IMR-90 (cell line): ENCODE results near the gene GMPPA. TPM values are rescaled to one million over a fixed set of nuclear protein-coding genes. Genes with fewer than 3 reads are reported as not detected.
A peak's percentile ranks its signal among the peaks of the same experiment; 100 is the strongest.

ENCODE experiments used
- ATAC-seq: fragments of 200-7000 bp; cut with Tn5 transposase; 2 replicates; pipeline ENCODE4 v1.9.1; 2020; ENCODE audit warnings: low read depth, mild to moderate bottlenecking, moderate library complexity
- BruUV-seq: library from RNA; stranded (reverse); fragments of 400-500 nt; replicated peaks from 2 replicates; lab custom pipeline; 2021; lab: Mats Ljungman, UMichigan
- CTCF ChIA-PET: fragments of 300-600 bp; formaldehyde crosslinking; extraction: SDS; loops from one replicate; lab custom pipeline; 2021; ENCODE audit warnings: antibody characterized with exemption; lab: Yijun Ruan, JAX
- POLR2A ChIA-PET: fragments of 300-600 bp; sonication (Branson Sonifier 250); formaldehyde crosslinking; loops from one replicate; lab custom pipeline; 2022; ENCODE audit warnings: antibody characterized with exemption; ENCODE audit not compliant: unreplicated experiment; lab: Charles Lee
- DNase-seq: peaks from one replicate; pipeline ENCODE4 v3.0.0; 2013
- H2AFZ ChIP-seq: replicated peaks from 2 replicates; pipeline ENCODE3; 2013; ENCODE audit warnings: low read length, mild to moderate bottlenecking; ENCODE audit not compliant: poor library complexity
- H2AK5ac ChIP-seq: 2 replicates; pipeline ENCODE4 v1.6.1; 2013; ENCODE audit warnings: low read depth, low read length, inconsistent platforms
- H2AK9ac ChIP-seq: replicated peaks from 2 replicates; pipeline ENCODE3; 2013; ENCODE audit warnings: mild to moderate bottlenecking, low read depth, low read length, moderate library complexity; ENCODE audit not compliant: poor library complexity
- H2BK120ac ChIP-seq: 2 replicates; pipeline ENCODE4 v1.6.1; 2013; ENCODE audit warnings: low read depth, low read length, inconsistent platforms
- H2BK15ac ChIP-seq: 3 replicates; pipeline ENCODE4 v1.6.1; 2013; ENCODE audit warnings: low read depth, low read length, inconsistent platforms
- H2BK20ac ChIP-seq: 2 replicates; pipeline ENCODE4 v1.6.1; 2013; ENCODE audit warnings: low read depth, mild to moderate bottlenecking, inconsistent platforms, low read length, moderate library complexity
- H2BK5ac ChIP-seq: 2 replicates; pipeline ENCODE4 v1.6.1; 2013; ENCODE audit warnings: mild to moderate bottlenecking, low read depth, low read length, inconsistent platforms; ENCODE audit not compliant: poor library complexity, severe bottlenecking
- H3K14ac ChIP-seq: replicated peaks from 2 replicates; pipeline ENCODE4 v1.6.1; 2013; ENCODE audit warnings: low read depth, low read length, inconsistent platforms
- H3K18ac ChIP-seq: 2 replicates; pipeline ENCODE4 v1.6.1; 2013; ENCODE audit warnings: low read depth, low read length, control low read depth
- H3K23ac ChIP-seq: 2 replicates; pipeline ENCODE4 v1.6.1; 2013; ENCODE audit warnings: low read depth, low read length, inconsistent platforms
- H3K27ac ChIP-seq: 2 replicates; pipeline ENCODE4 v1.5.1; 2013; ENCODE audit warnings: mild to moderate bottlenecking, control low read depth, low read length; ENCODE audit not compliant: insufficient read depth
- H3K27me3 ChIP-seq: 2 replicates; pipeline ENCODE4 v1.6.1; 2013; ENCODE audit warnings: low read length; ENCODE audit not compliant: control insufficient read depth, insufficient read depth
- H3K36me3 ChIP-seq: 2 replicates; pipeline ENCODE4 v1.6.1; 2013; ENCODE audit warnings: low read length, mixed read lengths; ENCODE audit not compliant: control insufficient read depth, insufficient read depth
- H3K4ac ChIP-seq: 2 replicates; pipeline ENCODE4 v1.6.1; 2013; ENCODE audit warnings: low read depth, low read length, inconsistent platforms
- H3K4me1 ChIP-seq: 2 replicates; pipeline ENCODE4 v1.6.1; 2013; ENCODE audit warnings: low read length, mixed read lengths; ENCODE audit not compliant: control insufficient read depth, insufficient read depth
- H3K4me2 ChIP-seq: 2 replicates; pipeline ENCODE4 v1.6.1; 2013; ENCODE audit warnings: low read depth, mild to moderate bottlenecking, control low read depth, low read length, moderate library complexity
- H3K4me3 ChIP-seq: 2 replicates; pipeline ENCODE4 v1.5.1; 2013; ENCODE audit warnings: low read depth, mild to moderate bottlenecking, control low read depth, low read length, moderate library complexity; ENCODE audit not compliant: insufficient read depth
- H3K56ac ChIP-seq: 2 replicates; pipeline ENCODE4 v1.6.1; 2013; ENCODE audit warnings: low read length, inconsistent platforms; ENCODE audit not compliant: insufficient read depth; ENCODE audit errors: extremely low read depth
- H3K79me1 ChIP-seq, 2 experiments: 2 replicates each; pipeline ENCODE4 v1.6.1; 2013; ENCODE audit warnings: low read length in 2 of 2, inconsistent platforms in 1 of 2, low read depth in 1 of 2
- H3K9ac ChIP-seq: 2 replicates; pipeline ENCODE4 v1.6.1; 2013; ENCODE audit warnings: low read depth, low read length, control low read depth
- H3K9me1 ChIP-seq: 2 replicates; pipeline ENCODE4 v1.6.1; 2013; ENCODE audit warnings: low read length, inconsistent platforms; ENCODE audit not compliant: insufficient read depth
- H3K9me3 ChIP-seq: 2 replicates; pipeline ENCODE4 v1.6.1; 2013; ENCODE audit warnings: low read length; ENCODE audit not compliant: control insufficient read depth, insufficient read depth
- H4K20me1 ChIP-seq: 2 replicates; pipeline ENCODE4 v1.6.1; 2013; ENCODE audit warnings: low read length, inconsistent platforms; ENCODE audit not compliant: insufficient read depth
- H4K5ac ChIP-seq: 2 replicates; pipeline ENCODE4 v1.6.1; 2013; ENCODE audit warnings: mild to moderate bottlenecking, low read depth, low read length, control low read depth
- H4K8ac ChIP-seq, 2 experiments: 2 replicates each; pipeline ENCODE4 v1.6.1; 2013; ENCODE audit warnings: low read depth in 2 of 2, low read length in 2 of 2, control low read depth in 1 of 2, inconsistent platforms in 1 of 2
- H4K91ac ChIP-seq: 2 replicates; pipeline ENCODE4 v1.6.1; 2013; ENCODE audit warnings: low read depth, low read length, inconsistent platforms; ENCODE audit not compliant: insufficient read depth
- BHLHE40 ChIP-seq: fragments of 150-350 bp; IDR thresholded peaks from 2 replicates; pipeline ENCODE4 v1.6.1; 2016; ENCODE audit warnings: mild to moderate bottlenecking, low read depth, low read length
- CEBPB ChIP-seq: IDR thresholded peaks from 2 replicates; pipeline ENCODE4 v1.6.1; 2012; ENCODE audit warnings: low read depth, low read length, improper control_type of control experiment
- CHD1 ChIP-seq: IDR thresholded peaks from 2 replicates; pipeline ENCODE4 v1.6.1; 2012; ENCODE audit warnings: low read depth, low read length, improper control_type of control experiment
- CTCF ChIP-seq: conservative IDR thresholded peaks from 2 replicates; pipeline ENCODE4 v1.5.1; 2012; ENCODE audit warnings: mild to moderate bottlenecking, low read depth, low read length, improper control_type of control experiment
- ELK1 ChIP-seq: fragments of 150-350 bp; IDR thresholded peaks from 2 replicates; pipeline ENCODE4 v1.6.1; 2016; ENCODE audit warnings: low read depth, mild to moderate bottlenecking, low read length, moderate library complexity, borderline replicate concordance
- FOS ChIP-seq: fragments of 150-350 bp; IDR thresholded peaks from 2 replicates; pipeline ENCODE4 v1.6.1; 2016; ENCODE audit warnings: low read depth, low read length
- MAFK ChIP-seq: IDR thresholded peaks from 2 replicates; pipeline ENCODE4 v1.6.1; 2012; ENCODE audit warnings: low read depth, low read length, improper control_type of control experiment
- MAZ ChIP-seq: IDR thresholded peaks from 2 replicates; pipeline ENCODE4 v1.6.1; 2012; ENCODE audit warnings: low read depth, mild to moderate bottlenecking, low read length, improper control_type of control experiment, moderate library complexity, borderline replicate concordance
- MXI1 ChIP-seq: IDR thresholded peaks from 2 replicates; pipeline ENCODE4 v1.6.1; 2012; ENCODE audit warnings: low read depth, mild to moderate bottlenecking, low read length, moderate library complexity, borderline replicate concordance
- NFE2L2 ChIP-seq: fragments of 150-350 bp; IDR thresholded peaks from 2 replicates; pipeline ENCODE4 v1.6.1; 2016; ENCODE audit warnings: low read depth, mild to moderate bottlenecking, low read length
- POLR2A ChIP-seq: IDR thresholded peaks from 2 replicates; pipeline ENCODE4 v1.6.1; 2012; ENCODE audit warnings: mild to moderate bottlenecking, low read depth, low read length
- RAD21 ChIP-seq: IDR thresholded peaks from 2 replicates; pipeline ENCODE4 v1.6.1; 2012; ENCODE audit warnings: low read length, improper control_type of control experiment
- RCOR1 ChIP-seq: IDR thresholded peaks from 2 replicates; pipeline ENCODE4 v1.6.1; 2012; ENCODE audit warnings: mild to moderate bottlenecking, low read length, improper control_type of control experiment; ENCODE audit not compliant: insufficient replicate concordance
- RFX5 ChIP-seq: IDR thresholded peaks from 2 replicates; pipeline ENCODE4 v1.8.0; 2012; ENCODE audit warnings: low read depth, mild to moderate bottlenecking, low read length, moderate library complexity
- SMC3 ChIP-seq: fragments of 150-350 bp; IDR thresholded peaks from 2 replicates; pipeline ENCODE4 v1.6.1; 2016; ENCODE audit warnings: low read depth, mild to moderate bottlenecking, antibody characterized with exemption, low read length, moderate library complexity
- USF2 ChIP-seq: fragments of 150-350 bp; IDR thresholded peaks from 2 replicates; pipeline ENCODE4 v1.6.1; 2017; ENCODE audit warnings: mild to moderate bottlenecking, antibody characterized with exemption, low read length, low read depth
- WGBS, 2 experiments: methylation state at CpG; one replicate each; pipeline versions ENCODE4 v1.1.5 to v1.1.7; 2013; ENCODE audit warnings: missing lambda C conversion rate in 2 of 2; ENCODE audit not compliant: insufficient read length in 1 of 2; ENCODE audit errors: extremely low coverage in 2 of 2; 5-methylcytosine and 5-hydroxymethylcytosine counted together
- dilution Hi-C: fragments of 300-500 bp; cut with HindIII; formaldehyde crosslinking; loops from one replicate; pipeline ENCODE4 v1.14.3; 2018; ENCODE audit warnings: low sequenced_read_pairs; ENCODE audit not compliant: unreplicated experiment
- in situ Hi-C: fragments of 300-500 bp; cut with MboI; formaldehyde crosslinking; loops from 3 replicates; pipeline ENCODE4 v1.14.3; 2019; ENCODE audit warnings: low sequenced_read_pairs, inconsistent platforms, mixed read lengths
- intact Hi-C: fragments of 100-400 bp; cut with micrococcal nuclease; formaldehyde crosslinking; loops from 2 replicates; pipeline ENCODE4 v1.10.0; 2022
- polyA plus RNA-seq, 3 experiments: library from polyadenylated mRNA; depleted of rRNA; stranded (reverse); fragments of >200 nt; gene quantifications; 2 replicates each; pipeline ENCODE4 v1.2.3, GENCODE V29; 2012; ENCODE audit warnings: low replicate concordance in 1 of 3
- total RNA-seq: library from RNA; depleted of rRNA; stranded (reverse); fragments of >200 nt; gene quantifications from 2 replicates; pipeline ENCODE4 v1.2.3, GENCODE V29; 2012

GMPPA gene
- total and polyA plus RNA-seq, 2 of the 4 experiments (the other 2 are of a cell fraction), result 103 to 134 TPM

GRCh38 chr2:219476652-219477151 lies 22.0 kb upstream of the GMPPA start:
- Histone ChIP-seq H3K4me3 (no peak overlapping the region), H4K20me1 (no peaks in the 10 kb centered on the region; the same call in 1 of the 2 replicates), H3K4me2 (no peak overlapping the region), H2BK5ac (no peak overlapping the region), H3K23ac (no peak overlapping the region), H4K5ac (no peak overlapping the region), H2BK15ac (no peak overlapping the region), H3K79me1 (no peaks in the 10 kb centered on the region), H4K91ac (no peak overlapping the region), H3K9me3 (no peaks in the 10 kb centered on the region), H3K27me3 (no peaks in the 10 kb centered on the region), H4K8ac (no peak overlapping the region; a peak in 1 of 4 replicates), H3K9me1 (no peaks in the 10 kb centered on the region), H3K9ac (no peak overlapping the region), H2AK5ac (no peak overlapping the region), H3K18ac (no peak overlapping the region), H3K36me3 (peaks cover 54% of the 10 kb centered on the region), H3K14ac (no peak overlapping the region), H3K4ac (no peak overlapping the region; the same call in 1 of the 2 replicates), H2AK9ac (peak overlapping the region; percentile 47), H3K56ac (no peak overlapping the region), H2BK20ac (no peak overlapping the region), H2BK120ac (no peak overlapping the region), H3K4me1 (peaks cover 3% of the 10 kb centered on the region; the same call in 1 of the 2 replicates), H2AFZ (peak overlapping the region; percentile 71), H3K27ac (no peak overlapping the region)
- dilution Hi-C loops, result no loop called here
- DNase-seq (no peak), ATAC-seq (no peak)
- in situ Hi-C loops, result no loop called here
- TF ChIP-seq NFE2L2, result no peak
- no peak for TF ChIP-seq RAD21
- no peak for TF ChIP-seq RFX5
- no peak for TF ChIP-seq RCOR1
- no peak for TF ChIP-seq MXI1
- no peak for TF ChIP-seq CEBPB
- no peak for TF ChIP-seq CHD1
- no peak for TF ChIP-seq BHLHE40
- no peak for TF ChIP-seq FOS
- no peak for TF ChIP-seq USF2
- no peak for TF ChIP-seq SMC3
- no peak for TF ChIP-seq MAFK
- no peak for TF ChIP-seq ELK1
- no peak for TF ChIP-seq POLR2A
- no peak for TF ChIP-seq MAZ
- no peak for TF ChIP-seq CTCF
- no CpG with 5 or more reads among the region's 16 CpGs for WGBS, 2 experiments
- intact Hi-C loops, result loop anchor here (1.0 kb wide), 1 partner anchor 54 kb away; no protein-coding TSS in a partner anchor
- POLR2A ChIA-PET, result no interaction called here
- no TSS peak for BruUV-seq
- CTCF ChIA-PET, result interaction anchor here (0.6 to 1.8 kb wide), 5 partner anchors 9 to 74 kb away, joined by 3 to 5 read pairs (median 3); no protein-coding TSS in a partner anchor
